ENCODE measurements around the gene SLC25A21.

DNA sequence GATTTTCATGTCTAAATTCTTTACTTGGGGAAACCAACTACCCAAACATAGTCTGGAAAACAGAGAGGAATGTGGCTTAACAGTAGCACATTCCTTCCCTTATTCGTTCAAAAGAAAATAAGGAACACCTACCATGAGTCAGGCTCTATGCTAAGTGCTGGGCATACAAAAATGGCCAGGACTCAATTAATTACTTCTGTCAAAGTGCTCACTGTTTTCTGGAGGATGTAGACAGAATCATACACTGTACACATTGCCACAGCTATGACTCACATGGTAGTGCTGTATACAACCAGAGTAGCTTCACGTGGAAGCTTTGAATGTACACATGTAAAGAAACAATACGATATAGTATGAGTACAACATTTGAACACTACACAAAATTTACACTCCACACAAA, 50.1 kb downstream of the SLC25A21 start:
- TF ChIP-seq POLR2AphosphoS5 (IDR thresholded peaks at IDR 0.05; ENCODE audit: low read depth) (no peak), EZH2phosphoT487 (IDR thresholded peaks at IDR 0.05; ENCODE audit: unreplicated experiment) (no peak), STAT1 (IDR thresholded peaks at IDR 0.05; ENCODE audit: unreplicated experiment) (no peak), CREB1 (CRISPR knock-in tag; IDR thresholded peaks at IDR 0.05; ENCODE audit: low read depth) (no peak), EZH2 (IDR thresholded peaks at IDR 0.05; ENCODE audit: low read depth, unreplicated experiment) (no peak), ZNF331 (CRISPR knock-in tag; IDR thresholded peaks at IDR 0.05; ENCODE audit: low read depth) (no peak), NANOG (IDR thresholded peaks at IDR 0.05; ENCODE audit: borderline replicate concordance) (no peak), JUNB (IDR thresholded peaks at IDR 0.05; ENCODE audit: unreplicated experiment) (no peak), ZNF114 (CRISPR knock-in tag; IDR thresholded peaks at IDR 0.05) (no peak)
- TF ChIP-seq, protein P1, sequence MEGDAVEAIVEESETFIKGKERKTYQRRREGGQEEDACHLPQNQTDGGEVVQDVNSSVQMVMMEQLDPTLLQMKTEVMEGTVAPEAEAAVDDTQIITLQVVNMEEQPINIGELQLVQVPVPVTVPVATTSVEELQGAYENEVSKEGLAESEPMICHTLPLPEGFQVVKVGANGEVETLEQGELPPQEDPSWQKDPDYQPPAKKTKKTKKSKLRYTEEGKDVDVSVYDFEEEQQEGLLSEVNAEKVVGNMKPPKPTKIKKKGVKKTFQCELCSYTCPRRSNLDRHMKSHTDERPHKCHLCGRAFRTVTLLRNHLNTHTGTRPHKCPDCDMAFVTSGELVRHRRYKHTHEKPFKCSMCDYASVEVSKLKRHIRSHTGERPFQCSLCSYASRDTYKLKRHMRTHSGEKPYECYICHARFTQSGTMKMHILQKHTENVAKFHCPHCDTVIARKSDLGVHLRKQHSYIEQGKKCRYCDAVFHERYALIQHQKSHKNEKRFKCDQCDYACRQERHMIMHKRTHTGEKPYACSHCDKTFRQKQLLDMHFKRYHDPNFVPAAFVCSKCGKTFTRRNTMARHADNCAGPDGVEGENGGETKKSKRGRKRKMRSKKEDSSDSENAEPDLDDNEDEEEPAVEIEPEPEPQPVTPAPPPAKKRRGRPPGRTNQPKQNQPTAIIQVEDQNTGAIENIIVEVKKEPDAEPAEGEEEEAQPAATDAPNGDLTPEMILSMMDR (conservative IDR thresholded peaks at IDR 0.05; ENCODE audit: low read depth in 2 of 2), result no peak
- TF ChIP-seq, protein P2, sequence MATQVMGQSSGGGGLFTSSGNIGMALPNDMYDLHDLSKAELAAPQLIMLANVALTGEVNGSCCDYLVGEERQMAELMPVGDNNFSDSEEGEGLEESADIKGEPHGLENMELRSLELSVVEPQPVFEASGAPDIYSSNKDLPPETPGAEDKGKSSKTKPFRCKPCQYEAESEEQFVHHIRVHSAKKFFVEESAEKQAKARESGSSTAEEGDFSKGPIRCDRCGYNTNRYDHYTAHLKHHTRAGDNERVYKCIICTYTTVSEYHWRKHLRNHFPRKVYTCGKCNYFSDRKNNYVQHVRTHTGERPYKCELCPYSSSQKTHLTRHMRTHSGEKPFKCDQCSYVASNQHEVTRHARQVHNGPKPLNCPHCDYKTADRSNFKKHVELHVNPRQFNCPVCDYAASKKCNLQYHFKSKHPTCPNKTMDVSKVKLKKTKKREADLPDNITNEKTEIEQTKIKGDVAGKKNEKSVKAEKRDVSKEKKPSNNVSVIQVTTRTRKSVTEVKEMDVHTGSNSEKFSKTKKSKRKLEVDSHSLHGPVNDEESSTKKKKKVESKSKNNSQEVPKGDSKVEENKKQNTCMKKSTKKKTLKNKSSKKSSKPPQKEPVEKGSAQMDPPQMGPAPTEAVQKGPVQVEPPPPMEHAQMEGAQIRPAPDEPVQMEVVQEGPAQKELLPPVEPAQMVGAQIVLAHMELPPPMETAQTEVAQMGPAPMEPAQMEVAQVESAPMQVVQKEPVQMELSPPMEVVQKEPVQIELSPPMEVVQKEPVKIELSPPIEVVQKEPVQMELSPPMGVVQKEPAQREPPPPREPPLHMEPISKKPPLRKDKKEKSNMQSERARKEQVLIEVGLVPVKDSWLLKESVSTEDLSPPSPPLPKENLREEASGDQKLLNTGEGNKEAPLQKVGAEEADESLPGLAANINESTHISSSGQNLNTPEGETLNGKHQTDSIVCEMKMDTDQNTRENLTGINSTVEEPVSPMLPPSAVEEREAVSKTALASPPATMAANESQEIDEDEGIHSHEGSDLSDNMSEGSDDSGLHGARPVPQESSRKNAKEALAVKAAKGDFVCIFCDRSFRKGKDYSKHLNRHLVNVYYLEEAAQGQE (IDR thresholded peaks at IDR 0.05; ENCODE audit: unreplicated experiment), result no peak
- TF ChIP-seq, protein P3, sequence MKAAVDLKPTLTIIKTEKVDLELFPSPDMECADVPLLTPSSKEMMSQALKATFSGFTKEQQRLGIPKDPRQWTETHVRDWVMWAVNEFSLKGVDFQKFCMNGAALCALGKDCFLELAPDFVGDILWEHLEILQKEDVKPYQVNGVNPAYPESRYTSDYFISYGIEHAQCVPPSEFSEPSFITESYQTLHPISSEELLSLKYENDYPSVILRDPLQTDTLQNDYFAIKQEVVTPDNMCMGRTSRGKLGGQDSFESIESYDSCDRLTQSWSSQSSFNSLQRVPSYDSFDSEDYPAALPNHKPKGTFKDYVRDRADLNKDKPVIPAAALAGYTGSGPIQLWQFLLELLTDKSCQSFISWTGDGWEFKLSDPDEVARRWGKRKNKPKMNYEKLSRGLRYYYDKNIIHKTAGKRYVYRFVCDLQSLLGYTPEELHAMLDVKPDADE (IDR thresholded peaks at IDR 0.05), result no peak
- TF ChIP-seq, protein P4, sequence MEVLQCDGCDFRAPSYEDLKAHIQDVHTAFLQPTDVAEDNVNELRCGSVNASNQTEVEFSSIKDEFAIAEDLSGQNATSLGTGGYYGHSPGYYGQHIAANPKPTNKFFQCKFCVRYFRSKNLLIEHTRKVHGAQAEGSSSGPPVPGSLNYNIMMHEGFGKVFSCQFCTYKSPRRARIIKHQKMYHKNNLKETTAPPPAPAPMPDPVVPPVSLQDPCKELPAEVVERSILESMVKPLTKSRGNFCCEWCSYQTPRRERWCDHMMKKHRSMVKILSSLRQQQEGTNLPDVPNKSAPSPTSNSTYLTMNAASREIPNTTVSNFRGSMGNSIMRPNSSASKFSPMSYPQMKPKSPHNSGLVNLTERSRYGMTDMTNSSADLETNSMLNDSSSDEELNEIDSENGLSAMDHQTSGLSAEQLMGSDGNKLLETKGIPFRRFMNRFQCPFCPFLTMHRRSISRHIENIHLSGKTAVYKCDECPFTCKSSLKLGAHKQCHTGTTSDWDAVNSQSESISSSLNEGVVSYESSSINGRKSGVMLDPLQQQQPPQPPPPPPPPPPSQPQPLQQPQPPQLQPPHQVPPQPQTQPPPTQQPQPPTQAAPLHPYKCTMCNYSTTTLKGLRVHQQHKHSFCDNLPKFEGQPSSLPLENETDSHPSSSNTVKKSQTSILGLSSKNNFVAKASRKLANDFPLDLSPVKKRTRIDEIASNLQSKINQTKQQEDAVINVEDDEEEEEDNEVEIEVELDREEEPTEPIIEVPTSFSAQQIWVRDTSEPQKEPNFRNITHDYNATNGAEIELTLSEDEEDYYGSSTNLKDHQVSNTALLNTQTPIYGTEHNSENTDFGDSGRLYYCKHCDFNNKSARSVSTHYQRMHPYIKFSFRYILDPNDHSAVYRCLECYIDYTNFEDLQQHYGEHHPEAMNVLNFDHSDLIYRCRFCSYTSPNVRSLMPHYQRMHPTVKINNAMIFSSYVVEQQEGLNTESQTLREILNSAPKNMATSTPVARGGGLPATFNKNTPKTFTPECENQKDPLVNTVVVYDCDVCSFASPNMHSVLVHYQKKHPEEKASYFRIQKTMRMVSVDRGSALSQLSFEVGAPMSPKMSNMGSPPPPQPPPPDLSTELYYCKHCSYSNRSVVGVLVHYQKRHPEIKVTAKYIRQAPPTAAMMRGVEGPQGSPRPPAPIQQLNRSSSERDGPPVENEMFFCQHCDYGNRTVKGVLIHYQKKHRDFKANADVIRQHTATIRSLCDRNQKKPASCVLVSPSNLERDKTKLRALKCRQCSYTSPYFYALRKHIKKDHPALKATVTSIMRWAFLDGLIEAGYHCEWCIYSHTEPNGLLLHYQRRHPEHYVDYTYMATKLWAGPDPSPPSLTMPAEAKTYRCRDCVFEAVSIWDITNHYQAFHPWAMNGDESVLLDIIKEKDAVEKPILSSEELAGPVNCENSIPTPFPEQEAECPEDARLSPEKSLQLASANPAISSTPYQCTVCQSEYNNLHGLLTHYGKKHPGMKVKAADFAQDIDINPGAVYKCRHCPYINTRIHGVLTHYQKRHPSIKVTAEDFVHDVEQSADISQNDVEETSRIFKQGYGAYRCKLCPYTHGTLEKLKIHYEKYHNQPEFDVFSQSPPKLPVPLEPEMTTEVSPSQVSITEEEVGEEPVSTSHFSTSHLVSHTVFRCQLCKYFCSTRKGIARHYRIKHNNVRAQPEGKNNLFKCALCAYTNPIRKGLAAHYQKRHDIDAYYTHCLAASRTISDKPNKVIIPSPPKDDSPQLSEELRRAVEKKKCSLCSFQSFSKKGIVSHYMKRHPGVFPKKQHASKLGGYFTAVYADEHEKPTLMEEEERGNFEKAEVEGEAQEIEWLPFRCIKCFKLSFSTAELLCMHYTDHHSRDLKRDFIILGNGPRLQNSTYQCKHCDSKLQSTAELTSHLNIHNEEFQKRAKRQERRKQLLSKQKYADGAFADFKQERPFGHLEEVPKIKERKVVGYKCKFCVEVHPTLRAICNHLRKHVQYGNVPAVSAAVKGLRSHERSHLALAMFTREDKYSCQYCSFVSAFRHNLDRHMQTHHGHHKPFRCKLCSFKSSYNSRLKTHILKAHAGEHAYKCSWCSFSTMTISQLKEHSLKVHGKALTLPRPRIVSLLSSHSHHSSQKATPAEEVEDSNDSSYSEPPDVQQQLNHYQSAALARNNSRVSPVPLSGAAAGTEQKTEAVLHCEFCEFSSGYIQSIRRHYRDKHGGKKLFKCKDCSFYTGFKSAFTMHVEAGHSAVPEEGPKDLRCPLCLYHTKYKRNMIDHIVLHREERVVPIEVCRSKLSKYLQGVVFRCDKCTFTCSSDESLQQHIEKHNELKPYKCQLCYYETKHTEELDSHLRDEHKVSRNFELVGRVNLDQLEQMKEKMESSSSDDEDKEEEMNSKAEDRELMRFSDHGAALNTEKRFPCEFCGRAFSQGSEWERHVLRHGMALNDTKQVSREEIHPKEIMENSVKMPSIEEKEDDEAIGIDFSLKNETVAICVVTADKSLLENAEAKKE (CRISPR knock-in tag; IDR thresholded peaks at IDR 0.05), result no peak

Measured in GM23338 (cell line).